Spleen (tissue), 11 donors: Measurements from ENCODE around the gene VAV2. TPM values are rescaled to one million over a fixed set of nuclear protein-coding genes. Genes with fewer than 3 reads are reported as not detected.

Source experiments
- DNase-seq: peaks from one replicate; pipeline ENCODE4 v3.0.0-alpha.2; 2020
- H3K27ac ChIP-seq, 8 donors: fragments of 200-600 bp; sonication (generic) in 7 of 8; 1 replicate in 4 of 8; 2 replicates in 4 of 8; pipeline versions ENCODE4 v1.5.0 to v1.8.0; 2016 to 2021; ENCODE audit warnings: inconsistent platforms in 4 of 8, mild to moderate bottlenecking in 4 of 8, moderate library complexity in 1 of 8
- H3K27me3 ChIP-seq, 7 donors: fragments of 200-600 bp; sonication (generic) in 6 of 7; replicated peaks in 1 of 7; 1 replicate in 4 of 7; 2 replicates in 3 of 7; pipeline versions ENCODE4 v1.5.0 to v1.8.0; 2016 to 2021; ENCODE audit warnings: inconsistent platforms in 3 of 7, mild to moderate bottlenecking in 1 of 7
- H3K36me3 ChIP-seq, 6 donors: fragments of 200-600 bp; sonication (generic) in 5 of 6; 1 replicate in 4 of 6; 2 replicates in 2 of 6; pipeline versions ENCODE4 v1.5.0 to v1.8.0; 2016 to 2021; ENCODE audit warnings: inconsistent platforms in 2 of 6
- H3K4me1 ChIP-seq, 6 donors: fragments of 200-600 bp; sonication (generic) in 5 of 6; 1 replicate in 3 of 6; 2 replicates in 3 of 6; pipeline versions ENCODE4 v1.5.0 to v1.8.0; 2016 to 2021; ENCODE audit warnings: inconsistent platforms in 3 of 6
- H3K4me3 ChIP-seq, 8 donors: fragments of 200-600 bp; sonication (generic) in 7 of 8; 1 replicate in 4 of 8; 2 replicates in 4 of 8; pipeline versions ENCODE4 v1.5.0 to v1.8.0; 2016 to 2021; ENCODE audit warnings: inconsistent platforms in 4 of 8, mild to moderate bottlenecking in 4 of 8, moderate library complexity in 2 of 8
- H3K9me3 ChIP-seq, 8 donors: fragments of 200-600 bp; sonication (generic) in 7 of 8; 1 replicate in 4 of 8; 2 replicates in 4 of 8; pipeline versions ENCODE4 v1.5.0 to v1.8.0; 2016 to 2021; ENCODE audit warnings: inconsistent platforms in 4 of 8
- CTCF ChIP-seq, 11 experiments: fragments of 200-600 bp in 7 of 11; fragments of 450-650 bp in 4 of 11; sonication (generic) in 4 of 11; IDR thresholded peaks in 8 of 11; conservative IDR thresholded peaks in 3 of 11; 1 replicate in 7 of 11; 2 replicates in 4 of 11; pipeline versions ENCODE4 v1.4.0 to v1.8.0; 2016 to 2021; ENCODE audit warnings: antibody characterized with exemption in 11 of 11, inconsistent platforms in 4 of 11, mild to moderate bottlenecking in 1 of 11
- POLR2A ChIP-seq, 3 donors: fragments of 450-650 bp; IDR thresholded peaks; one replicate each; pipeline ENCODE4 v1.5.1; 2017; ENCODE audit warnings: antibody characterized with exemption in 3 of 3, mild to moderate bottlenecking in 1 of 3
- POLR2AphosphoS5 ChIP-seq, 3 donors: sonication (generic); formaldehyde crosslinking; IDR thresholded peaks; one replicate each; pipeline ENCODE4 v1.5.1; 2017; ENCODE audit warnings: antibody characterized with exemption in 3 of 3
- WGBS, 5 donors: extraction: QIAGEN DNeasy Blood & Tissue Kit in 3 of 5; methylation state at CpG; one replicate each; pipeline versions ENCODE4 v1.1.5 to v1.1.7; 2013 to 2018; 5-methylcytosine and 5-hydroxymethylcytosine counted together
- intact Hi-C: fragments of 100-400 bp; cut with DNase I; formaldehyde crosslinking; loops from one replicate; pipeline ENCODE4 v1.15.0; 2023; ENCODE audit warnings: low total_unique reads
- polyA plus RNA-seq, 3 donors: library from polyadenylated mRNA; stranded (reverse); fragments of 200-250 nt; gene quantifications; one replicate each; pipeline ENCODE4 v1.2.1, GENCODE V29; 2013
- total RNA-seq, 7 donors: library from RNA; depleted of rRNA in 3 of 7; stranded (reverse); fragments of >200 nt in 3 of 7; fragmentation: NEBNext Ultra II Directional in 4 of 7; extraction: Animal tissue kit (Norgen Biotek cat#: 25700) in 4 of 7; gene quantifications; one replicate each; pipeline versions ENCODE4 v1.1.0 to v1.2.1, GENCODE V29; 2016 to 2021
- donor health status: healthy with polysubstance abuse.
- donor health status: DM: no; HTN: no; CAD: no; lungs with moderate emphysema.
- donor health status: DM: no; HTN: no; CAD: no.
- donor health status: Bipolar disorder and iron deficiency.
- donor health status: healthy.
- donor health status: DM: no; HTN: no; CAD: no.
- donor health status: DM: yes; HTN: yes; CAD: no.

The VAV2 gene
- total and polyA plus RNA-seq, 10 donors = 14.2 to 39.2 (median 23.3) TPM

- 77 to 93% (median 82%) methylated on average over 6 to 10 of the region's 10 CpGs for WGBS, 5 donors
- intact Hi-C loops = no loop called here
- peaks cover 0 to 47% (median 12%) of the 10 kb centered on the region in 6 donors for H3K4me1 ChIP-seq
- TF ChIP-seq POLR2A (IDR thresholded peaks at IDR 0.05) = no peak
- TF ChIP-seq POLR2AphosphoS5 (IDR thresholded peaks at IDR 0.05) = no peak
- TF ChIP-seq CTCF (IDR thresholded peaks at IDR 0.05 in 8 of 11, conservative IDR thresholded peaks at IDR 0.05 in 3 of 11) = no peak
- no peak overlapping the region for H3K27ac ChIP-seq
- no peaks in the 10 kb centered on the region for H3K9me3 ChIP-seq
- no peaks in the 10 kb centered on the region for H3K27me3 ChIP-seq
- DNase-seq = no peak
- no peak overlapping the region for H3K4me3 ChIP-seq
- peaks cover 0 to 4% (median 0%) of the 10 kb centered on the region in 6 donors for H3K36me3 ChIP-seq
These were observed 62.5 kb downstream of the VAV2 start for GRCh38 chr9:133929599-133929998.

DNA sequence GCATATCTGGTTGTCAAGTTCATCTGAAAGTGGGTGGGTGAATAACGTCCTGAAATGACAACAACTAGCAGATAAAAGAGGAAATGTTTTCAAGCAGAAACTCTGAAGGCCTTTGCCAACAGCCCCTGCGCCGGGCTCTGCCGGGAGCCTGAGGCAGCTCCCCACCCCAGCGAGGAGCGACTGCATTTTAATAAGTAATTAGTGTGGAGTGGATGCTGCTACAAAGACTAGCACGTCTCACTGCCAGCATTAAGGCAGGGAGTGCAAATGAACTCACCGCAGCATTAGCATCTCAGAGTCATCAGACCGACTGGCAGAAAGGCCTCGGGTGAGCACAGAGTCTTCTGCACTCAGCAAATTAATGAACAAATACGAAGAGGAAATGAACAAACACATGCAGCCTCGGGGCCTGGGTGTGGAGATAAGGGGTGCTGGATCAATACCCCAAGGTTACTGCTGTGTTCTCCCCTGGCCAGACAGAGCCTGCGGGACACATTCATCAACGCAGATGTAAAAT is 63.8 kb downstream of the VAV2 start:
- DNase-seq = no peak
- intact Hi-C loops = no loop called here
- peaks cover 0 to 7% (median 0%) of the 10 kb centered on the region in 6 donors for H3K36me3 ChIP-seq
- H3K27me3 ChIP-seq = no peaks in the 10 kb centered on the region
- no peaks in the 10 kb centered on the region for H3K9me3 ChIP-seq
- WGBS, 5 donors = 71 to 84% (median 80%) methylated on average over 14 of the region's 14 CpGs
- TF ChIP-seq CTCF (IDR thresholded peaks at IDR 0.05 in 8 of 11, conservative IDR thresholded peaks at IDR 0.05 in 3 of 11) = no peak
- no peak for TF ChIP-seq POLR2A (IDR thresholded peaks at IDR 0.05)
- TF ChIP-seq POLR2AphosphoS5 (IDR thresholded peaks at IDR 0.05) = no peak
- H3K4me1 ChIP-seq = peaks cover 0 to 47% (median 12%) of the 10 kb centered on the region in 6 donors
- no peak overlapping the region for H3K27ac ChIP-seq
- no peak overlapping the region for H3K4me3 ChIP-seq

DNA sequence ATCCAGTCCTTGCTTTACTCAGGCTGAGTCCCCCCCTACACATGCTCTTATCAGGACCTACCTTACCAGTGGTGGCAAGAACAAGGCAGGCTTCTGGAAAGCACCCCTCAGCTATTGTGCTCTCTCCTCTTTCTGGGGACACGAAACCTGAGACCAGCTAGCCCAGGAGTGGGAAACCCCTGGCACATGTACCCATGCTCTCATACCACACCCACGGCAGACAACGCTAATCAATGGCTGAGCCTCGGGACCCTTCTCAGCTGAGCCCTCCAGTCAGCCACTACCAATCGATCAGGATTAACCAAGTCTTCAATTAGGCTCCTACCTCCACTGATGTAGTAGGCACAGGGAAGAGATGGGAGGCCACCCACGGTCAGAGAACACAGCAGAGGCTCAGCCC is 65.1 kb downstream of the VAV2 start:
- TF ChIP-seq CTCF (IDR thresholded peaks at IDR 0.05 in 8 of 11, conservative IDR thresholded peaks at IDR 0.05 in 3 of 11) (no peak), POLR2A (IDR thresholded peaks at IDR 0.05) (no peak), POLR2AphosphoS5 (IDR thresholded peaks at IDR 0.05) (no peak)
- intact Hi-C loops = no loop called here
- no peaks in the 10 kb centered on the region for H3K9me3 ChIP-seq
- 64 to 89% (median 74%) methylated on average over 6 of the region's 6 CpGs for WGBS, 5 donors
- no peak for DNase-seq
- no peak overlapping the region for H3K4me3 ChIP-seq
- H3K4me1 ChIP-seq = peaks cover 0 to 40% (median 7%) of the 10 kb centered on the region in 6 donors
- peaks cover 0 to 13% (median 0%) of the 10 kb centered on the region in 6 donors for H3K36me3 ChIP-seq
- no peak overlapping the region for H3K27ac ChIP-seq
- H3K27me3 ChIP-seq = no peaks in the 10 kb centered on the region

DNA sequence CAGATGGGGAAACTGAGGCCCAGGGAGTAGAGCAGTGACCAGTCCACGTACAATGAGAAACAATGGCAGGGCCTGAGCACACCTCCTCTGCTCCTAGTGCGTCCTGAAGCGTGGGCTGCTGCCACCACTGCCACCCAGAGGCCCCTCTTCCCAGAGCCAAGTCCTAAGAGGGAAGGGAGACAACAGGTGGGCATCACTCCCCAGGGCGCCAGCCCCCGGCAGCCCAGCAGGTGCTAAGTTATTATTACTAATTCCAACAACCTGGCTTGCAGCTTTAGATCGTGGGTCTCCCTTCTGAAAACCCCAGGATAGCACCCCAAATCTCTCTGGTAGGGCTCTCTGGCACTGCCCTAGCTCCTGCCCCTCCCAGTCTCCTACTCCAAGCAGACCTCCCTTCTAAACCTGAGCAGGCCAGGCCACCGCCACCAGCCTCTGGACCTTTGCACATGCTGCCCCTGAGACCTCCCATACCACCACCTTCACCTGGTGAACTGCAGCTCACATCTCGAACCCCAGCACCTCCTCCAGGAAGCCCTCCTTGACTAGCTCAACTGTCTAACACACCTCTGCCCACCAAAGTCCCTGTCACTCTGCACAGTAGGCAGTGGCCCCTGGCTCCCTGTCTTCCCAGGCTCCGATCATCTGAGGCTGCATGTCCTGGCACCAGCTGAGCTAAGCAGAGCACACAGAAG is 65.8 kb downstream of the VAV2 start:
- Histone ChIP-seq H3K4me3 (no peak overlapping the region), H3K9me3 (no peaks in the 10 kb centered on the region), H3K27me3 (no peaks in the 10 kb centered on the region), H3K4me1 (peaks cover 0 to 32% (median 3%) of the 10 kb centered on the region in 6 donors), H3K36me3 (peaks cover 0 to 17% (median 0%) of the 10 kb centered on the region in 6 donors), H3K27ac (no peak overlapping the region)
- WGBS, 5 donors = 91 to 93% (median 93%) methylated on average over 9 of the region's 9 CpGs
- TF ChIP-seq POLR2AphosphoS5 (IDR thresholded peaks at IDR 0.05) (no peak), POLR2A (IDR thresholded peaks at IDR 0.05) (no peak), CTCF (IDR thresholded peaks at IDR 0.05 in 8 of 11, conservative IDR thresholded peaks at IDR 0.05 in 3 of 11) (no peak)
- intact Hi-C loops = no loop called here
- no peak for DNase-seq
